ENCODE data around the gene LOXL4.

DNA sequence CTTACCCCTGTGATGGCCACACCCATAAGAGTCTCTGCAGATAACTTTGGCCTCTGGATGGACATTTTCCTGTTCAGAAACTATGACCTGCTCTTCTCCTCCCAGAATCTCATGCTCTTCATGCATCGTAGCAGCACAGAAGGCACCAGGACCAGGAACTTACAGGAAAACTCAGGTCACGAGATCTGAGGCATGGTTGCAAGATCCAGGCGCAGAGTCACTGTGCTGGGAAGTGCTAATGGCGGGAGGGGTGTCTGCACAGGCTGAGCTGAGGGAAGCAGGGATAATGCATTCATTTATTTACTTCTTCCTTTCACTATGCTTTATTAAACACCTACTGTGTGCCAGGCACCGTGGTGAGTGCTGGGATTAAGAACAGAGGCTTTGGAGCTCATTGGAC is 48.2 kb upstream of the LOXL4 start:
- TF ChIP-seq, protein P1, sequence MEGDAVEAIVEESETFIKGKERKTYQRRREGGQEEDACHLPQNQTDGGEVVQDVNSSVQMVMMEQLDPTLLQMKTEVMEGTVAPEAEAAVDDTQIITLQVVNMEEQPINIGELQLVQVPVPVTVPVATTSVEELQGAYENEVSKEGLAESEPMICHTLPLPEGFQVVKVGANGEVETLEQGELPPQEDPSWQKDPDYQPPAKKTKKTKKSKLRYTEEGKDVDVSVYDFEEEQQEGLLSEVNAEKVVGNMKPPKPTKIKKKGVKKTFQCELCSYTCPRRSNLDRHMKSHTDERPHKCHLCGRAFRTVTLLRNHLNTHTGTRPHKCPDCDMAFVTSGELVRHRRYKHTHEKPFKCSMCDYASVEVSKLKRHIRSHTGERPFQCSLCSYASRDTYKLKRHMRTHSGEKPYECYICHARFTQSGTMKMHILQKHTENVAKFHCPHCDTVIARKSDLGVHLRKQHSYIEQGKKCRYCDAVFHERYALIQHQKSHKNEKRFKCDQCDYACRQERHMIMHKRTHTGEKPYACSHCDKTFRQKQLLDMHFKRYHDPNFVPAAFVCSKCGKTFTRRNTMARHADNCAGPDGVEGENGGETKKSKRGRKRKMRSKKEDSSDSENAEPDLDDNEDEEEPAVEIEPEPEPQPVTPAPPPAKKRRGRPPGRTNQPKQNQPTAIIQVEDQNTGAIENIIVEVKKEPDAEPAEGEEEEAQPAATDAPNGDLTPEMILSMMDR (IDR thresholded peaks at IDR 0.05) = no peak
- TF ChIP-seq POLR2A (IDR thresholded peaks at IDR 0.05) = no peak

All from Peyer's patch (tissue), 4 donors.